ENCODE results near the gene RPGRIP1. TPM values are rescaled to one million over a fixed set of nuclear protein-coding genes. Genes with fewer than 3 reads are reported as not detected.

Gene RPGRIP1
- total RNA-seq, 1 experiment from 2014 or later: not detected

- DNase-seq (ENCODE audit: unreplicated experiment): no peak
- H3K9me3 Mint-ChIP-seq (ENCODE audit: unreplicated experiment): no peaks in the 10 kb centered on the region
- no peak overlapping the region for H3K27ac Mint-ChIP-seq (ENCODE audit: low read depth, unreplicated experiment)
- ChIA-PET POLR2A (interaction anchor here (4.7 kb wide), 1 partner anchor 14 kb away, joined by 38 read pairs; no protein-coding TSS in a partner anchor), CTCF (no interaction called here)
- H3K4me3 Mint-ChIP-seq (ENCODE audit: unreplicated experiment): no peak overlapping the region
- peaks cover 17% of the 10 kb centered on the region for H3K4me1 Mint-ChIP-seq (ENCODE audit: insufficient read depth, unreplicated experiment)
- no TSS peak for BruUV-seq (replicated peaks)
- intact Hi-C loops (cut with micrococcal nuclease): loop anchor here (10.0 kb wide), 1 partner anchor 306 kb away; no protein-coding TSS in a partner anchor
- no peak for TF ChIP-seq CTCF (IDR thresholded peaks at IDR 0.05; ENCODE audit: unreplicated experiment)
- peaks cover 98% of the 10 kb centered on the region for H3K36me3 Mint-ChIP-seq (ENCODE audit: insufficient read depth, unreplicated experiment)
- H3K27me3 Mint-ChIP-seq (ENCODE audit: insufficient read depth, unreplicated experiment): no peaks in the 10 kb centered on the region
Observed at GRCh38 chr14:21248739-21249411, 31.0 kb upstream of the RPGRIP1 start.

GRCh38 chr14:21251215-21251614 is 28.7 kb upstream of the RPGRIP1 start:
- DNase-seq (ENCODE audit: unreplicated experiment): no peak
- Mint-ChIP-seq H3K9me3 (ENCODE audit: unreplicated experiment) (no peaks in the 10 kb centered on the region), H3K27ac (ENCODE audit: low read depth, unreplicated experiment) (no peak overlapping the region), H3K36me3 (ENCODE audit: insufficient read depth, unreplicated experiment) (peaks cover 99% of the 10 kb centered on the region), H3K27me3 (ENCODE audit: insufficient read depth, unreplicated experiment) (no peaks in the 10 kb centered on the region), H3K4me1 (ENCODE audit: insufficient read depth, unreplicated experiment) (peaks cover 20% of the 10 kb centered on the region), H3K4me3 (ENCODE audit: unreplicated experiment) (no peak overlapping the region)
- ChIA-PET POLR2A (interaction anchor here (0.5 kb wide), 1 partner anchor 909 kb away, joined by 3 read pairs; no protein-coding TSS in a partner anchor), CTCF (interaction anchor here (0.6 to 1.2 kb wide), 2 partner anchors 10 to 165 kb away, joined by 3 to 5 read pairs; no protein-coding TSS in a partner anchor)
- intact Hi-C loops (cut with micrococcal nuclease): loop anchor here (2.0 kb wide), 1 partner anchor 14 kb away; no protein-coding TSS in a partner anchor
- no TSS peak for BruUV-seq (replicated peaks)
- no peak for TF ChIP-seq CTCF (IDR thresholded peaks at IDR 0.05; ENCODE audit: unreplicated experiment)

GRCh38 chr14:21252149-21252548 is 27.7 kb upstream of the RPGRIP1 start:
- no peak overlapping the region for H3K27ac Mint-ChIP-seq (ENCODE audit: low read depth, unreplicated experiment)
- no TSS peak for BruUV-seq (replicated peaks)
- peaks cover 24% of the 10 kb centered on the region for H3K4me1 Mint-ChIP-seq (ENCODE audit: insufficient read depth, unreplicated experiment)

More at GRCh38 chr14:21252149-21252548, 27.7 kb upstream of the RPGRIP1 start:
- H3K27me3 Mint-ChIP-seq (ENCODE audit: insufficient read depth, unreplicated experiment): no peaks in the 10 kb centered on the region
- TF ChIP-seq CTCF (IDR thresholded peaks at IDR 0.05; ENCODE audit: unreplicated experiment): no peak
- CTCF ChIA-PET: interaction anchor here (0.6 to 1.4 kb wide), 2 partner anchors 10 to 246 kb away, joined by 3 to 4 read pairs; no protein-coding TSS in a partner anchor
- no peak for DNase-seq (ENCODE audit: unreplicated experiment)
- H3K4me3 Mint-ChIP-seq (ENCODE audit: unreplicated experiment): no peak overlapping the region
- intact Hi-C loops (cut with micrococcal nuclease): no loop called here
- H3K9me3 Mint-ChIP-seq (ENCODE audit: unreplicated experiment): no peaks in the 10 kb centered on the region
- POLR2A ChIA-PET: no interaction called here
- peaks cover 99% of the 10 kb centered on the region for H3K36me3 Mint-ChIP-seq (ENCODE audit: insufficient read depth, unreplicated experiment)
